B cell (primary cell): ENCODE data around the gene NGEF. TPM values are rescaled to one million over a fixed set of nuclear protein-coding genes. Genes with fewer than 3 reads are reported as not detected.

ENCODE experiments used
- ATAC-seq: fragments of 200-7000 bp; cut with Tn5 transposase; one replicate; pipeline ENCODE4 v1.10.0; 2021; ENCODE audit warnings: low read depth, mild to moderate bottlenecking, moderate number of reproducible peaks, moderate library complexity
- CTCF ChIA-PET: fragments of 350-600 bp; sonication (Branson Sonifier 250); formaldehyde crosslinking; loops from one replicate; lab custom pipeline; 2021; ENCODE audit warnings: antibody characterized with exemption, inconsistent platforms; lab: Charles Lee
- POLR2A ChIA-PET: fragments of 350-600 bp; sonication (Branson Sonifier 250); formaldehyde crosslinking; loops from one replicate; lab custom pipeline; 2021; ENCODE audit warnings: antibody characterized with exemption; lab: Charles Lee
- DNase-seq: peaks from one replicate; pipeline ENCODE4 v3.0.0; 2013
- H2AFZ ChIP-seq: 2 replicates; pipeline ENCODE4 v1.6.1; 2012; ENCODE audit warnings: mild to moderate bottlenecking, low read depth, low read length; ENCODE audit not compliant: insufficient read depth, poor library complexity, severe bottlenecking
- H3K27ac ChIP-seq, 2 donors: 1 replicate in 1 of 2; 2 replicates in 1 of 2; pipeline ENCODE4 v1.5.1; 2012 to 2013; ENCODE audit warnings: low read length in 2 of 2, mild to moderate bottlenecking in 2 of 2, moderate library complexity in 1 of 2
- H3K27me3 ChIP-seq, 4 experiments: fragments of 200-600 bp in 1 of 4; sonication (generic) in 1 of 4; replicated peaks in 1 of 4; 1 replicate in 2 of 4; 2 replicates in 2 of 4; pipeline versions ENCODE4 v1.6.1 to v1.7.0; 2013 to 2016; ENCODE audit warnings: low read length in 3 of 4, mild to moderate bottlenecking in 2 of 4, mixed read lengths in 1 of 4, moderate library complexity in 1 of 4; ENCODE audit not compliant: insufficient read depth in 4 of 4, control insufficient read depth in 3 of 4; ENCODE audit errors: control extremely low read depth in 1 of 4
- H3K36me3 ChIP-seq, 2 experiments: replicated peaks in 1 of 2; 1 replicate in 1 of 2; 2 replicates in 1 of 2; pipeline versions ENCODE4 v1.6.1 to v1.7.1; 2013; ENCODE audit warnings: low read length in 1 of 2; ENCODE audit not compliant: insufficient read depth in 2 of 2, control insufficient read depth in 1 of 2; ENCODE audit errors: control extremely low read depth in 1 of 2, extremely low read depth in 1 of 2
- H3K4me1 ChIP-seq, 2 donors: fragments of 200-600 bp in 1 of 2; sonication (generic) in 1 of 2; 1 replicate in 1 of 2; 2 replicates in 1 of 2; pipeline versions ENCODE4 v1.5.1 to v1.6.1; 2013 to 2017; ENCODE audit warnings: low read length in 2 of 2; ENCODE audit not compliant: control insufficient read depth in 2 of 2, insufficient read depth in 2 of 2
- H3K4me2 ChIP-seq: replicated peaks from 2 replicates; pipeline ENCODE3; 2012; ENCODE audit warnings: mild to moderate bottlenecking, low read depth, low read length; ENCODE audit not compliant: poor library complexity, severe bottlenecking
- H3K4me3 ChIP-seq, 5 experiments: fragments of 200-600 bp in 1 of 5; sonication (generic) in 1 of 5; 1 replicate in 3 of 5; 2 replicates in 2 of 5; pipeline versions ENCODE4 v1.5.1 to v1.7.0; 2011 to 2016; ENCODE audit warnings: low read length in 4 of 5, mild to moderate bottlenecking in 4 of 5, low read depth in 2 of 5, control low read depth in 1 of 5, moderate library complexity in 1 of 5; ENCODE audit not compliant: insufficient read depth in 1 of 5; ENCODE audit errors: control extremely low read depth in 1 of 5, extremely low read depth in 1 of 5
- H3K79me2 ChIP-seq: fragments of 200-600 bp; sonication (generic); one replicate; pipeline ENCODE4 v1.6.0; 2016; ENCODE audit warnings: low read length; ENCODE audit not compliant: control insufficient read depth, insufficient read depth
- H3K9ac ChIP-seq: fragments of 200-600 bp; sonication (generic); 2 replicates; pipeline ENCODE4 v1.6.1; 2017; ENCODE audit warnings: mild to moderate bottlenecking, low read length, moderate library complexity
- H3K9me3 ChIP-seq, 3 donors: one replicate each; pipeline versions ENCODE4 v1.6.1 to v1.7.1; 2013; ENCODE audit warnings: low read length in 2 of 3; ENCODE audit not compliant: control insufficient read depth in 2 of 3, insufficient read depth in 1 of 3; ENCODE audit errors: control extremely low read depth in 1 of 3
- H4K20me1 ChIP-seq: 2 replicates; pipeline ENCODE4 v1.6.0; 2012; ENCODE audit warnings: mild to moderate bottlenecking, low read length; ENCODE audit not compliant: insufficient read depth, control insufficient read depth, poor library complexity, severe bottlenecking
- H3K27ac Mint-ChIP-seq: one replicate; pipeline ENCODE4 v1.8.0; 2021; ENCODE audit warnings: mixed read lengths
- H3K27me3 Mint-ChIP-seq: one replicate; pipeline ENCODE4 v1.8.0; 2021; ENCODE audit warnings: mixed read lengths
- H3K4me1 Mint-ChIP-seq: one replicate; pipeline ENCODE4 v1.8.0; 2021; ENCODE audit warnings: mixed read lengths
- H3K4me3 Mint-ChIP-seq: one replicate; pipeline ENCODE4 v1.8.0; 2021; ENCODE audit warnings: mixed read lengths
- H3K9me3 Mint-ChIP-seq: one replicate; pipeline ENCODE4 v1.8.0; 2022; ENCODE audit warnings: mixed read lengths; ENCODE audit not compliant: insufficient read depth
- EZH2 ChIP-seq: IDR thresholded peaks from 2 replicates; pipeline ENCODE4 v1.6.1; 2012; ENCODE audit warnings: borderline replicate concordance, low read depth, mild to moderate bottlenecking, moderate library complexity, low read length; ENCODE audit not compliant: insufficient read depth, poor library complexity, severe bottlenecking
- WGBS: methylation state at CpG from one replicate; pipeline ENCODE4 v1.1.5; 2013; ENCODE audit warnings: missing lambda C conversion rate; ENCODE audit not compliant: insufficient coverage; 5-methylcytosine and 5-hydroxymethylcytosine counted together
- intact Hi-C: fragments of 100-400 bp; cut with micrococcal nuclease; formaldehyde crosslinking; loops from one replicate; pipeline ENCODE4 v1.10.0; 2022
- polyA plus RNA-seq: library from polyadenylated mRNA; depleted of rRNA; stranded (reverse); fragments of >200 nt; gene quantifications from 2 replicates; pipeline ENCODE4 v1.2.3, GENCODE V29; 2012
- total RNA-seq, 2 donors: library from RNA; stranded (reverse); fragments of 120-200 nt in 1 of 2; gene quantifications; 1 replicate in 1 of 2; 2 replicates in 1 of 2; pipeline versions ENCODE4 v1.2.3 to v1.2.4, GENCODE V29; 2013 to 2022
- TF ChIP-seq, protein P1 (sequence below): fragments of 200-600 bp; IDR thresholded peaks from one replicate; pipeline ENCODE4 v1.8.0; 2022; ENCODE audit warnings: antibody characterized with exemption, mild to moderate bottlenecking

NGEF gene
- total and polyA plus RNA-seq, 2 donors (not counting 1 experiment from before 2014, with no cell fraction given) = not detected

GRCh38 chr2:232896111-232896510, 116.9 kb downstream of the NGEF start:
- POLR2A ChIA-PET = no interaction called here
- Histone ChIP-seq H2AFZ (no peak overlapping the region), H4K20me1 (no peaks in the 10 kb centered on the region), H3K36me3 (no peaks in the 10 kb centered on the region), H3K4me3 (no peak overlapping the region), H3K27me3 (peaks cover 0 to 2% (median 0%) of the 10 kb centered on the region in 4 experiments), H3K4me2 (no peak overlapping the region), H3K9me3 (peaks cover 0 to 5% (median 0%) of the 10 kb centered on the region in 3 donors), H3K4me1 (no peaks in the 10 kb centered on the region), H3K9ac (no peak overlapping the region), H3K27ac (no peak overlapping the region), H3K79me2 (no peaks in the 10 kb centered on the region)
- CTCF ChIA-PET = no interaction called here
- Mint-ChIP-seq H3K4me3 (no peak overlapping the region), H3K4me1 (no peaks in the 10 kb centered on the region), H3K9me3 (no peaks in the 10 kb centered on the region), H3K27ac (no peak overlapping the region), H3K27me3 (peaks cover 17% of the 10 kb centered on the region)
- no peak for DNase-seq
- intact Hi-C loops = no loop called here
- TF ChIP-seq, protein P1, sequence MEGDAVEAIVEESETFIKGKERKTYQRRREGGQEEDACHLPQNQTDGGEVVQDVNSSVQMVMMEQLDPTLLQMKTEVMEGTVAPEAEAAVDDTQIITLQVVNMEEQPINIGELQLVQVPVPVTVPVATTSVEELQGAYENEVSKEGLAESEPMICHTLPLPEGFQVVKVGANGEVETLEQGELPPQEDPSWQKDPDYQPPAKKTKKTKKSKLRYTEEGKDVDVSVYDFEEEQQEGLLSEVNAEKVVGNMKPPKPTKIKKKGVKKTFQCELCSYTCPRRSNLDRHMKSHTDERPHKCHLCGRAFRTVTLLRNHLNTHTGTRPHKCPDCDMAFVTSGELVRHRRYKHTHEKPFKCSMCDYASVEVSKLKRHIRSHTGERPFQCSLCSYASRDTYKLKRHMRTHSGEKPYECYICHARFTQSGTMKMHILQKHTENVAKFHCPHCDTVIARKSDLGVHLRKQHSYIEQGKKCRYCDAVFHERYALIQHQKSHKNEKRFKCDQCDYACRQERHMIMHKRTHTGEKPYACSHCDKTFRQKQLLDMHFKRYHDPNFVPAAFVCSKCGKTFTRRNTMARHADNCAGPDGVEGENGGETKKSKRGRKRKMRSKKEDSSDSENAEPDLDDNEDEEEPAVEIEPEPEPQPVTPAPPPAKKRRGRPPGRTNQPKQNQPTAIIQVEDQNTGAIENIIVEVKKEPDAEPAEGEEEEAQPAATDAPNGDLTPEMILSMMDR = no peak
- no peak for TF ChIP-seq EZH2
- ATAC-seq = no peak

DNA sequence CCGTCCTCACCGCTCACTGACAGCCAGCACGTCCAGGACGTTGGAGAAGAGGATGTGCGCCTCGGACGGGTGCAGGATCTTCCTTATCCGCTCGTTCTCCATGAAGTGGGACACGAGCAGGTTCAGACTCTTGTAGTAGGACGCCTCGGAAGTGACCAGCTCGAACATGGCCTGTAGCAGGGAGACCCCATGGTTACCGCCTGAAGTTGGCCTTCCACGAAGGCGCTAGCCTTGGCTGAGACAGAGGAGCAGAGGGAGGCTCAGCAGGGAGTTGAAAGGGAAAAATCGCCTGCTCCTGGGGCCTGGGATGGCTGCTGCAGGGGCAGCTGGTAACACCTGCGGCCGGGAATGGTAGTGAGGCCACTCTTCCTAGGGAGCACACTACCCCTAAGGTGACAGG, 118.3 kb downstream of the NGEF start:
- no peaks in the 10 kb centered on the region for H3K4me1 ChIP-seq
- H3K27me3 ChIP-seq = peaks cover 0 to 10% (median 0%) of the 10 kb centered on the region in 4 experiments
- no peaks in the 10 kb centered on the region for H4K20me1 ChIP-seq
- Mint-ChIP-seq H3K4me1 (no peaks in the 10 kb centered on the region), H3K4me3 (no peak overlapping the region), H3K27ac (no peak overlapping the region), H3K9me3 (no peaks in the 10 kb centered on the region), H3K27me3 (peaks cover 27% of the 10 kb centered on the region)
- no peak overlapping the region for H3K4me3 ChIP-seq
- 87% methylated on average over 19 of the region's 19 CpGs for WGBS
- H3K9me3 ChIP-seq = no peaks in the 10 kb centered on the region
- ChIA-PET POLR2A (no interaction called here), CTCF (no interaction called here)
- no peak overlapping the region for H2AFZ ChIP-seq
- H3K79me2 ChIP-seq = no peaks in the 10 kb centered on the region
- H3K9ac ChIP-seq = no peak overlapping the region
- TF ChIP-seq, protein P1 = no peak
- TF ChIP-seq EZH2 = no peak
- H3K36me3 ChIP-seq = no peaks in the 10 kb centered on the region
- no peak for DNase-seq
- H3K27ac ChIP-seq = no peak overlapping the region
- ATAC-seq = no peak
- intact Hi-C loops = no loop called here
- no peak overlapping the region for H3K4me2 ChIP-seq
